K562 (cell line): ENCODE measurements around the gene MAML3. TPM values are rescaled to one million over a fixed set of nuclear protein-coding genes. Genes with fewer than 3 reads are reported as not detected.

Experiments
- ATAC-seq: fragments of 200-7000 bp; cut with Tn5 transposase; 3 replicates; pipeline ENCODE4 v1.9.1; 2020; ENCODE audit warnings: moderate library complexity
- BruUV-seq: library from RNA; stranded (reverse); fragments of 400-500 nt; replicated peaks from 2 replicates; lab custom pipeline; 2021; lab: Mats Ljungman, UMichigan
- CTCF ChIA-PET: fragments of 300-600 bp; formaldehyde crosslinking; extraction: SDS; loops from one replicate; lab custom pipeline; 2021; ENCODE audit warnings: low intra/inter-chr PET ratio; lab: Yijun Ruan, JAX
- POLR2A ChIA-PET: fragments of 300-600, 350-650 bp; sonication (Branson Sonifier 250); formaldehyde crosslinking; extraction: SDS; loops from one replicate; lab custom pipeline; 2021; ENCODE audit warnings: antibody characterized with exemption, inconsistent platforms; lab: Yijun Ruan, JAX
- DNase-seq, 4 experiments: peaks; one replicate each; pipeline versions ENCODE4 v3.0.0 to v3.0.0-alpha.2; 2011 to 2018; ENCODE audit warnings: low spot score in 3 of 4, mixed read lengths in 3 of 4; ENCODE audit errors: extremely low read depth in 1 of 4
- FAIRE-seq: peaks from 2 replicates; lab custom pipeline; 2011; peaks lifted over from hg19 to GRCh38; lab: Jason Lieb, UNC
- H2AFZ ChIP-seq: 2 replicates; pipeline ENCODE4 v1.6.0; 2011; ENCODE audit warnings: low read depth, low read length, control low read depth, inconsistent platforms
- H3K27ac ChIP-seq: fragments of 200-600 bp; 3 replicates; pipeline ENCODE4 v1.8.0; 2011; ENCODE audit warnings: low read depth, mild to moderate bottlenecking, control low read depth, inconsistent platforms, low read length, moderate library complexity, mixed read lengths; ENCODE audit errors: extremely low read depth
- H3K27me3 ChIP-seq, 2 experiments: fragments of 300-600 bp in 1 of 2; 2 replicates in 1 of 2; 3 replicates in 1 of 2; pipeline versions ENCODE4 v1.6.0 to v1.8.0; 2011; ENCODE audit warnings: inconsistent platforms in 2 of 2, low read length in 2 of 2, mild to moderate bottlenecking in 1 of 2, mixed read lengths in 1 of 2, moderate library complexity in 1 of 2; ENCODE audit not compliant: control insufficient read depth in 2 of 2, insufficient read depth in 2 of 2
- H3K36me3 ChIP-seq: fragments of 300-600 bp; 3 replicates; pipeline ENCODE4 v1.8.0; 2011; ENCODE audit warnings: mild to moderate bottlenecking, low read length, inconsistent platforms; ENCODE audit not compliant: control insufficient read depth, insufficient read depth
- H3K4me1 ChIP-seq, 2 experiments: fragments of 200-600 bp in 1 of 2; replicated peaks in 1 of 2; 2 replicates in 1 of 2; 3 replicates in 1 of 2; pipeline versions ENCODE4 v1.5.1 to v1.8.0; 2011; ENCODE audit warnings: inconsistent platforms in 2 of 2, low read length in 2 of 2, mild to moderate bottlenecking in 1 of 2, mixed read lengths in 1 of 2, moderate library complexity in 1 of 2; ENCODE audit not compliant: control insufficient read depth in 2 of 2, insufficient read depth in 2 of 2
- H3K4me2 ChIP-seq: 2 replicates; pipeline ENCODE4 v1.6.1; 2011; ENCODE audit warnings: low read length, control low read depth, inconsistent platforms, mixed read lengths; ENCODE audit not compliant: insufficient read depth
- H3K4me3 ChIP-seq: fragments of 200-600 bp; sonication (generic), shearing (Covaris generic); 2 replicates; pipeline ENCODE4 v1.5.1; 2016; ENCODE audit warnings: control low read depth, inconsistent platforms
- H3K79me2 ChIP-seq: fragments of 200-600 bp; 3 replicates; pipeline ENCODE4 v1.8.0; 2011; ENCODE audit warnings: low read length, inconsistent platforms; ENCODE audit not compliant: control insufficient read depth, insufficient read depth
- H3K9ac ChIP-seq, 2 experiments: 2 replicates each; pipeline versions ENCODE4 v1.6.0 to v1.6.1; 2011; ENCODE audit warnings: low read depth in 2 of 2, low read length in 2 of 2, control low read depth in 1 of 2, inconsistent platforms in 1 of 2, mild to moderate bottlenecking in 1 of 2, mixed read lengths in 1 of 2; ENCODE audit not compliant: insufficient read depth in 1 of 2
- H3K9me1 ChIP-seq: one replicate; pipeline ENCODE4 v1.6.0; 2011; ENCODE audit warnings: inconsistent platforms, mild to moderate bottlenecking, low read length, moderate library complexity; ENCODE audit not compliant: control insufficient read depth, insufficient read depth
- H3K9me3 ChIP-seq: replicated peaks from 2 replicates; pipeline ENCODE4 v1.5.1; 2011; ENCODE audit warnings: low read depth, low read length, inconsistent platforms; ENCODE audit not compliant: control insufficient read depth, insufficient read depth
- H4K20me1 ChIP-seq: replicated peaks from 2 replicates; pipeline ENCODE4 v1.6.1; 2011; ENCODE audit warnings: low read length, inconsistent platforms, mixed read lengths; ENCODE audit not compliant: control insufficient read depth, insufficient read depth
- CBX3 ChIP-seq, 2 experiments: IDR thresholded peaks; 1 replicate in 1 of 2; 2 replicates in 1 of 2; pipeline ENCODE4 v1.6.1; 2012; ENCODE audit warnings: inconsistent platforms in 2 of 2, low read length in 2 of 2, borderline replicate concordance in 1 of 2, control low read depth in 1 of 2
- CC2D1A ChIP-seq: fragments of 450-650 bp; IDR thresholded peaks from 2 replicates; pipeline ENCODE4 v1.6.1; 2017; ENCODE audit warnings: mild to moderate bottlenecking
- CEBPG ChIP-seq, 3 experiments: fragments of 200-800 bp in 1 of 3; sonication (Bioruptor generic) in 1 of 3; sonication (generic) in 1 of 3; formaldehyde crosslinking in 1 of 3; IDR thresholded peaks in 2 of 3; conservative IDR thresholded peaks in 1 of 3; 2 replicates each; pipeline versions ENCODE4 v1.6.1 to v1.8.0; 2016 to 2022; ENCODE audit warnings: missing compliant biosample characterization in 2 of 3, missing genetic modification characterization in 2 of 3, mild to moderate bottlenecking in 1 of 3, missing genetic modification reagents in 1 of 3
- CHAMP1 ChIP-seq: fragments of 450-650 bp; IDR thresholded peaks from 2 replicates; pipeline ENCODE4 v1.6.1; 2016; ENCODE audit warnings: mild to moderate bottlenecking
- CHD2 ChIP-seq: IDR thresholded peaks from 2 replicates; pipeline ENCODE4 v1.6.1; 2011; ENCODE audit warnings: low read depth, low read length
- CTCF ChIP-seq, 3 experiments: IDR thresholded peaks in 2 of 3; conservative IDR thresholded peaks in 1 of 3; 2 replicates each; pipeline ENCODE4 v1.5.1; 2011 to 2012; ENCODE audit warnings: low read length in 3 of 3, mild to moderate bottlenecking in 3 of 3, control low read depth in 2 of 3, improper control_type of control experiment in 1 of 3, inconsistent platforms in 1 of 3, low read depth in 1 of 3, mixed read lengths in 1 of 3, moderate library complexity in 1 of 3; ENCODE audit not compliant: insufficient read depth in 2 of 3
- ELF1 ChIP-seq: fragments of 200-800 bp; sonication (Bioruptor generic); IDR thresholded peaks from 2 replicates; pipeline ENCODE4 v1.6.1; 2016; ENCODE audit warnings: missing genetic modification characterization, missing compliant biosample characterization
- LCOR ChIP-seq: sonication (generic); formaldehyde crosslinking; IDR thresholded peaks from 2 replicates; pipeline ENCODE4 v1.8.0; 2022; ENCODE audit warnings: mild to moderate bottlenecking, missing genetic modification reagents
- MED1 ChIP-seq: sonication (generic); formaldehyde crosslinking; IDR thresholded peaks from 2 replicates; pipeline ENCODE4 v1.8.1; 2023; ENCODE audit warnings: missing genetic modification reagents, borderline replicate concordance
- RAD21 ChIP-seq, 2 experiments: fragments of 250-450 bp in 1 of 2; fragments of 450-650 bp in 1 of 2; sonication (Bioruptor Pico) in 1 of 2; formaldehyde crosslinking in 1 of 2; IDR thresholded peaks in 1 of 2; conservative IDR thresholded peaks in 1 of 2; 2 replicates each; pipeline versions ENCODE4 v1.4.0 to v1.8.0; 2020 to 2022; ENCODE audit warnings: mild to moderate bottlenecking in 2 of 2, moderate library complexity in 1 of 2
- WGBS: fragments of 100-300 bp; shearing (Covaris generic); methylation state at CpG from one replicate; pipeline ENCODE4 v1.1.6; 2016; ENCODE audit warnings: low coverage, mixed read lengths; ENCODE audit not compliant: insufficient coverage; ENCODE audit errors: missing lambda C conversion rate; 5-methylcytosine and 5-hydroxymethylcytosine counted together
- in situ Hi-C: fragments of 300-500 bp; cut with MboI; formaldehyde crosslinking; loops from 4 replicates; pipeline ENCODE4 v1.15.0; 2018; ENCODE audit warnings: inconsistent platforms, mixed read lengths
- intact Hi-C: fragments of 100-400 bp; cut with micrococcal nuclease; formaldehyde crosslinking; loops from 2 replicates; pipeline ENCODE4 v1.14.2; 2022
- polyA plus RNA-seq, 8 experiments: library from polyadenylated mRNA; depleted of rRNA in 4 of 8; stranded (reverse) in 5 of 8; unstranded in 3 of 8; fragments of >200 nt; fragmentation: Nextera tagmentation in 2 of 8; fragmentation: Illumina TruSeq in 1 of 8; extraction: Ambion mirVana in 2 of 8; extraction: Trizol in 1 of 8; gene quantifications; 2 replicates each; pipeline versions ENCODE4 v1.2.1 to v1.2.3, GENCODE V29; 2011 to 2014; ENCODE audit warnings: inconsistent platforms in 1 of 8, missing spikeins in 1 of 8
- total RNA-seq, 7 experiments: library from RNA; depleted of rRNA in 6 of 7; stranded (reverse); fragments of >200 nt in 6 of 7; fragmentation: Illumina TruSeq in 2 of 7; extraction: Trizol in 2 of 7; gene quantifications; 2 replicates each; pipeline versions ENCODE4 v1.2.1 to v1.2.3, GENCODE V29; 2011 to 2021; ENCODE audit warnings: low replicate concordance in 1 of 7
- TF ChIP-seq, protein P1 (sequence below): sonication (generic); formaldehyde crosslinking; IDR thresholded peaks from 2 replicates; pipeline ENCODE4 v1.4.0; 2020; ENCODE audit warnings: mild to moderate bottlenecking, missing genetic modification reagents

The MAML3 gene
- total and polyA plus RNA-seq, 9 of the 15 experiments (the other 6 are each of a cell fraction or from before 2014, with no cell fraction given), result 0.01 to 0.55 (median 0.25) TPM

DNA sequence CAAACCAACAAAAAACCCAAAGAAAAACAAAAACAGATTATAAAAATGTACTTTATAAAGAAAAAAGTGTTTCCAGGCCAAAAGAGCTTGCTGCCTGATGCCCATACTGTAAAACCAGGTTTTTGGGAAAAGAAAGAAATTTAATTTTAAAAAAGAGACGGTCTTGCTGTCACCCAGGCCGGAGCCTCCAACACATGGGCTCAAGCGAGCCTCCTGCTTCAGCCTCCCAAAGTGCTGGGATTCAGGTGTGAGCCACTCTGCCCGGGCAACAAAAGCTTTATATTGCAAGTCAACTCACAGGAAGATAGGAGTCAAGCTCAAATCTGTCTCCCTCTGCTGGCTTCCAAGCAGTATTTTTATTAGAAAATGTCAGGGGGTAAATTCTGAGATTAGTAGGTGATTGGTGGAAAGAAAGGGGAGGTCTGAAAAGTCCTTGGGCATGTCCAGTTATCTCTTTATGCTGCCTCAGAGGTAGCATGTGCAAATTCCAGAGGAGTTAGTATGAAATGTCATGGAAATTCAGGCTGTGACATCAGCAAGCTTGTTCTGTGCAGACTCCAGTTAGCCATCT, 449.0 kb downstream of the MAML3 start:
- no peak for FAIRE-seq
- Histone ChIP-seq H3K36me3 (peaks cover 33% of the 10 kb centered on the region), H4K20me1 (no peaks in the 10 kb centered on the region), H3K27ac (no peak overlapping the region), H3K4me2 (no peak overlapping the region), H3K4me1 (no peaks in the 10 kb centered on the region), H3K9ac (no peak overlapping the region), H3K9me1 (no peaks in the 10 kb centered on the region), H3K79me2 (no peaks in the 10 kb centered on the region), H3K27me3 (no peaks in the 10 kb centered on the region), H3K4me3 (no peak overlapping the region), H2AFZ (no peak overlapping the region), H3K9me3 (no peaks in the 10 kb centered on the region)
- ChIA-PET CTCF (no interaction called here), POLR2A (interaction anchor here (1.1 kb wide), 1 partner anchor 14 kb away, joined by 3 read pairs; no protein-coding TSS in a partner anchor)
- 88% methylated on average over 4 of the region's 4 CpGs for WGBS
- peak; percentile 72 for ATAC-seq
- intact Hi-C loops (no loop called here), in situ Hi-C loops (no loop called here)
- TF ChIP-seq CTCF (IDR thresholded peaks at IDR 0.05 in 2 of 3, conservative IDR thresholded peaks at IDR 0.05 in 1 of 3; ENCODE audit: insufficient read depth in 2 of 3, low read depth in 1 of 3, low read length in 3 of 3), result peak; percentile 30 to 41 (median 38); a peak in 5 of 6 replicates
- TF ChIP-seq, protein P1, sequence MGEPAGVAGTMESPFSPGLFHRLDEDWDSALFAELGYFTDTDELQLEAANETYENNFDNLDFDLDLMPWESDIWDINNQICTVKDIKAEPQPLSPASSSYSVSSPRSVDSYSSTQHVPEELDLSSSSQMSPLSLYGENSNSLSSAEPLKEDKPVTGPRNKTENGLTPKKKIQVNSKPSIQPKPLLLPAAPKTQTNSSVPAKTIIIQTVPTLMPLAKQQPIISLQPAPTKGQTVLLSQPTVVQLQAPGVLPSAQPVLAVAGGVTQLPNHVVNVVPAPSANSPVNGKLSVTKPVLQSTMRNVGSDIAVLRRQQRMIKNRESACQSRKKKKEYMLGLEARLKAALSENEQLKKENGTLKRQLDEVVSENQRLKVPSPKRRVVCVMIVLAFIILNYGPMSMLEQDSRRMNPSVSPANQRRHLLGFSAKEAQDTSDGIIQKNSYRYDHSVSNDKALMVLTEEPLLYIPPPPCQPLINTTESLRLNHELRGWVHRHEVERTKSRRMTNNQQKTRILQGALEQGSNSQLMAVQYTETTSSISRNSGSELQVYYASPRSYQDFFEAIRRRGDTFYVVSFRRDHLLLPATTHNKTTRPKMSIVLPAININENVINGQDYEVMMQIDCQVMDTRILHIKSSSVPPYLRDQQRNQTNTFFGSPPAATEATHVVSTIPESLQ (CRISPR knock-in tag), result no peak
- 0 out of 2 replicates have a peak, but pooled peaks have one; percentile 66 for TF ChIP-seq CC2D1A
- no peak for TF ChIP-seq CHD2
- no peak for TF ChIP-seq CEBPG (CRISPR knock-in tag; IDR thresholded peaks at IDR 0.05)
- no peak for TF ChIP-seq CEBPG (tag; conservative IDR thresholded peaks at IDR 0.05 in 1 of 2, IDR thresholded peaks at IDR 0.05 in 1 of 2)
- TF ChIP-seq CHAMP1, result peak; percentile 81
- TF ChIP-seq LCOR (CRISPR knock-in tag), result no peak
- TF ChIP-seq RAD21 (CRISPR knock-in tag; conservative IDR thresholded peaks at IDR 0.05 in 1 of 2, IDR thresholded peaks at IDR 0.05 in 1 of 2), result peak in 1 of 2 experiments; percentile 20; a peak in 2 of 4 replicates
- no peak; a peak in 1 of 3 replicates for TF ChIP-seq CBX3 (IDR thresholded peaks at IDR 0.05; ENCODE audit: borderline replicate concordance in 1 of 2, low read length in 2 of 2)
- TF ChIP-seq ELF1 (tag), result no peak
- no peak for TF ChIP-seq MED1 (CRISPR knock-in tag)
- DNase-seq, result peak; percentile 18 to 41 (median 34)
- BruUV-seq, result no TSS peak
